ENCODE results near the gene BAIAP2.

BAIAP2 gene

GRCh38 chr17:81032641-81033480 lies 2.1 kb upstream of the BAIAP2 start:
- TF ChIP-seq, protein P1, sequence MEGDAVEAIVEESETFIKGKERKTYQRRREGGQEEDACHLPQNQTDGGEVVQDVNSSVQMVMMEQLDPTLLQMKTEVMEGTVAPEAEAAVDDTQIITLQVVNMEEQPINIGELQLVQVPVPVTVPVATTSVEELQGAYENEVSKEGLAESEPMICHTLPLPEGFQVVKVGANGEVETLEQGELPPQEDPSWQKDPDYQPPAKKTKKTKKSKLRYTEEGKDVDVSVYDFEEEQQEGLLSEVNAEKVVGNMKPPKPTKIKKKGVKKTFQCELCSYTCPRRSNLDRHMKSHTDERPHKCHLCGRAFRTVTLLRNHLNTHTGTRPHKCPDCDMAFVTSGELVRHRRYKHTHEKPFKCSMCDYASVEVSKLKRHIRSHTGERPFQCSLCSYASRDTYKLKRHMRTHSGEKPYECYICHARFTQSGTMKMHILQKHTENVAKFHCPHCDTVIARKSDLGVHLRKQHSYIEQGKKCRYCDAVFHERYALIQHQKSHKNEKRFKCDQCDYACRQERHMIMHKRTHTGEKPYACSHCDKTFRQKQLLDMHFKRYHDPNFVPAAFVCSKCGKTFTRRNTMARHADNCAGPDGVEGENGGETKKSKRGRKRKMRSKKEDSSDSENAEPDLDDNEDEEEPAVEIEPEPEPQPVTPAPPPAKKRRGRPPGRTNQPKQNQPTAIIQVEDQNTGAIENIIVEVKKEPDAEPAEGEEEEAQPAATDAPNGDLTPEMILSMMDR (conservative IDR thresholded peaks at IDR 0.05), result no peak
- no peak for TF ChIP-seq ZFX (IDR thresholded peaks at IDR 0.05)
- H3K27ac ChIP-seq, result peak overlapping the region; percentile 97

- peak overlapping the region; percentile 97 for H3K27ac ChIP-seq
- TF ChIP-seq ZFX (IDR thresholded peaks at IDR 0.05), result no peak
- TF ChIP-seq, protein P1 (conservative IDR thresholded peaks at IDR 0.05), result no peak
Measured at GRCh38 chr17:81033535-81034167, 1.3 kb upstream of the BAIAP2 start.

DNA sequence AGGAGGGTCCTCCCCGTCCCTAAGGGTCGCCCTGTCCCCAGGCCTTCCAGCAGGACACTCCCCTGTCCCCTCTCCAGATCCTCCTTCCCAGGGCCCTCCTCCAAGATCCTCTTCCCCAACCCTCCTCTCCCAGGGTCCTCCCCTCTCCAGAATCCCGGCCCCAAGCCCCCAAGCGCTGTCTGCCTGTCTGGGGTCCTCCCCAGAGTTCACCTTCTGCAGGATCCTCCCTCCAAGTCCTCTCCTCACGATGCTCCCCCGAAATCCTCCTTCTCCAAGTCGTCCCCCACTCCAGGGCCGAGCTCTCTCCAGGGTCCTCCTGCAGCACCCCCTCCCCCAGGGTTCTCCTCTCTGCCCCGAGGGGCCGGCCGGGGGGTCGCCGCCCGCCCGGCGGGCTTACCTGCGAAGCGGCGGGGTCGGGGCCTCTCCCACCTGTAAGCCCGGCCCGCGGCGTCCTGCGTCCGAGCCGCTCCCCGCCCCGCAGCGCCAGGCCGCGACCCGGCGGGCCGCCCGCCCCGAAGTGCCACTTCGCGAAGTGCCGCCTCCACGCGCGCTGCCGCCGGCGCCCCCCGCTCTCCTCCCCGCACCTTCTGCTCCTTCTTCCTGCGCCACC lies 678 bp upstream of the BAIAP2 start:
- H3K27ac ChIP-seq, result peak overlapping the region; percentile 97
- peak; percentile 45; the same call in 1 of the 2 replicates for TF ChIP-seq ZFX (IDR thresholded peaks at IDR 0.05)
- TF ChIP-seq, protein P1 (conservative IDR thresholded peaks at IDR 0.05), result no peak

DNA sequence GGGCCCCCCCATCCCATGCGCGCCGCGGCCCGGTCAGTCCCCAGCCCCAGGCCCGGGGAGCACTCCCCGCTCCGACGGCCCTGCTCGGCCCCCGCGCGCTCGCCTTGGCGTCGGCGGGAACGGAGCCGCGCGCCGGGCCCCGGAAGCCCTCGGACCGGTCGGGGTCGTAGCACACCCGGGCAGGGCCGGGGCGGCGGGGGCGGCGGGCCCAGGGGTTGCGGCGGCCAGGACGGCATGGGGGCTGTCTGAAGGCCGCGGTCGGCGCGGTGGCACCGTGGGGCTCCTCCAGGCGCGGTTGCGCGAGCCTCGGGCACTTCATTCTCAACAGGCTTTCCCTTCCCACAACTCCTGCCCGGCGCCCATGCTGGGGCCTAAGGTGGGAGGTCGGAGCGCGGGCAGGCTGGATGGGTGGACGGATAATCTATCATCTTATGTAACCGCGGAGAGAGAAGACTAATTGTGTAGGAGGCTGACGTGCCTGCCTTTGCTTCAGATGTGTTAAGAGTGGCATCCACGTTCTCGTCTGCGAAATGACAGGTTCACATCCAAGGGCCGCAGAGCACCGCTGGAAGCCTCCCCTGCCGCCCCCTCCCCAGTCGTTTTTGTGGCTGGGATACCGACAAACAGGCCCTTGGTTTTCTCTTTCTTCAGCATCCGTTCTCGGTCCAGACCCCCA lies 708 bp downstream of the BAIAP2 start:
- TF ChIP-seq, protein P1 (conservative IDR thresholded peaks at IDR 0.05), result no peak
- peak; percentile 83; the same call in 1 of the 2 replicates for TF ChIP-seq ZFX (IDR thresholded peaks at IDR 0.05)
- peak overlapping the region; percentile 97 for H3K27ac ChIP-seq

GRCh38 chr17:81036197-81036941 lies 1.4 kb downstream of the BAIAP2 start:
- peak overlapping the region; percentile 97 for H3K27ac ChIP-seq
- TF ChIP-seq, protein P1 (conservative IDR thresholded peaks at IDR 0.05), result no peak
- TF ChIP-seq ZFX (IDR thresholded peaks at IDR 0.05), result no peak

- TF ChIP-seq, protein P1 (conservative IDR thresholded peaks at IDR 0.05), result no peak
- TF ChIP-seq ZFX (IDR thresholded peaks at IDR 0.05), result no peak
- peak overlapping the region; percentile 97 for H3K27ac ChIP-seq
Measured at GRCh38 chr17:81037026-81037797, 2.3 kb downstream of the BAIAP2 start.

Data from C4-2B (cell line).